Body of pancreas (tissue), 4 donors: ENCODE measurements around the gene CCN5. TPM values are rescaled to one million over a fixed set of nuclear protein-coding genes. Genes with fewer than 3 reads are reported as not detected.

Experiments used
- ATAC-seq: fragments of 150-250 bp; one replicate; pipeline ENCODE4 v1.9.1; 2016
- DNase-seq, 4 donors: peaks; one replicate each; pipeline ENCODE4 v3.0.0-alpha.2; 2019
- H3K27ac ChIP-seq, 4 donors: fragments of 200-600 bp; sonication (generic); 1 replicate in 3 of 4; 2 replicates in 1 of 4; pipeline versions ENCODE4 v1.5.1 to v1.6.1; 2016 to 2019; ENCODE audit warnings: mild to moderate bottlenecking in 1 of 4, mixed read lengths in 1 of 4, moderate library complexity in 1 of 4
- H3K27me3 ChIP-seq, 2 donors: fragments of 200-600 bp; sonication (generic); one replicate each; pipeline ENCODE4 v1.6.0; 2016; ENCODE audit warnings: mild to moderate bottlenecking in 1 of 2
- H3K36me3 ChIP-seq, 2 donors: fragments of 200-600 bp; sonication (generic); replicated peaks in 1 of 2; 2 replicates each; pipeline ENCODE4 v1.5.1; 2016; ENCODE audit warnings: low read depth in 2 of 2; ENCODE audit not compliant: insufficient read depth in 1 of 2
- H3K4me1 ChIP-seq: fragments of 200-600 bp; sonication (generic); one replicate; pipeline ENCODE4 v1.6.0; 2016
- H3K4me3 ChIP-seq, 2 donors: fragments of 200-600 bp; sonication (generic); 1 replicate in 1 of 2; 2 replicates in 1 of 2; pipeline ENCODE4 v1.5.1; 2016 to 2019
- H3K9me3 ChIP-seq, 3 donors: fragments of 200-600 bp; sonication (generic); 1 replicate in 2 of 3; 2 replicates in 1 of 3; pipeline ENCODE4 v1.5.1; 2016
- POLR2A ChIP-seq, 3 donors: fragments of 450-650 bp; IDR thresholded peaks; one replicate each; pipeline ENCODE4 v1.6.1; 2016; ENCODE audit warnings: antibody characterized with exemption in 3 of 3, mild to moderate bottlenecking in 2 of 3
- WGBS, 2 donors: methylation state at CpG; one replicate each; pipeline ENCODE4 v1.1.5; 2017; 5-methylcytosine and 5-hydroxymethylcytosine counted together
- intact Hi-C: fragments of 100-400 bp; cut with DNase I; formaldehyde crosslinking; loops from one replicate; pipeline ENCODE4 v1.15.1; 2023
- total RNA-seq, 2 donors: library from RNA; depleted of rRNA; stranded (reverse); fragments of >200 nt; gene quantifications; one replicate each; pipeline ENCODE4 v1.1.0, GENCODE V29; 2016
- TF ChIP-seq, protein P1 (sequence below), 7 experiments: fragments of 450-650 bp in 4 of 7; fragments of 200-600 bp in 3 of 7; sonication (generic) in 3 of 7; IDR thresholded peaks; one replicate each; pipeline ENCODE4 v1.5.1; 2016 to 2019; ENCODE audit warnings: antibody characterized with exemption in 7 of 7

CCN5 gene
- total RNA-seq, 2 donors from 2014 or later = 7.9 to 18.2 TPM

DNA sequence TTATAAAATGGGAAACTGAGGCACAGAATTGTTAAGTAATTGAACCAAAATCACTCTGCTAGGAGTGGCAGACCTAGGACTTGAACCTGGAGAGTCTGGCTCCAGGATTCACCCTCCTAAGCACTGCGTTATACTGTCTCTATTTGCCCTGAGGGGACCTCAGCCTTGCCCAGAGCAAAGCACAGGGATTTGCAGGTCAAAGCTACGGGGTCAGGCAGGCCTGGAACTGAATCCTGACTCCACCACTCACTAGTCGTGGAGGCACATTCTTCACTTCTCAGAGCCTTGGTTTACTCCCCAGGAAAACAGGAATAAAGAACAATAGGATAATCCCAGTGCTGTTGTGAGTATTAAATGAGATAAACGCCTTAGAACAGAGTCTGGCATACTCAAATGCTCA, 49.9 kb downstream of the CCN5 start:
- no peaks in the 10 kb centered on the region for H3K27me3 ChIP-seq
- no peaks in the 10 kb centered on the region for H3K36me3 ChIP-seq
- H3K4me1 ChIP-seq = no peaks in the 10 kb centered on the region
- WGBS, 2 donors = 46 to 53% methylated on average over 4 of the region's 4 CpGs
- intact Hi-C loops = no loop called here
- DNase-seq (no peak), ATAC-seq (no peak)
- no peak overlapping the region for H3K4me3 ChIP-seq
- no peaks in the 10 kb centered on the region for H3K9me3 ChIP-seq
- TF ChIP-seq, protein P1, sequence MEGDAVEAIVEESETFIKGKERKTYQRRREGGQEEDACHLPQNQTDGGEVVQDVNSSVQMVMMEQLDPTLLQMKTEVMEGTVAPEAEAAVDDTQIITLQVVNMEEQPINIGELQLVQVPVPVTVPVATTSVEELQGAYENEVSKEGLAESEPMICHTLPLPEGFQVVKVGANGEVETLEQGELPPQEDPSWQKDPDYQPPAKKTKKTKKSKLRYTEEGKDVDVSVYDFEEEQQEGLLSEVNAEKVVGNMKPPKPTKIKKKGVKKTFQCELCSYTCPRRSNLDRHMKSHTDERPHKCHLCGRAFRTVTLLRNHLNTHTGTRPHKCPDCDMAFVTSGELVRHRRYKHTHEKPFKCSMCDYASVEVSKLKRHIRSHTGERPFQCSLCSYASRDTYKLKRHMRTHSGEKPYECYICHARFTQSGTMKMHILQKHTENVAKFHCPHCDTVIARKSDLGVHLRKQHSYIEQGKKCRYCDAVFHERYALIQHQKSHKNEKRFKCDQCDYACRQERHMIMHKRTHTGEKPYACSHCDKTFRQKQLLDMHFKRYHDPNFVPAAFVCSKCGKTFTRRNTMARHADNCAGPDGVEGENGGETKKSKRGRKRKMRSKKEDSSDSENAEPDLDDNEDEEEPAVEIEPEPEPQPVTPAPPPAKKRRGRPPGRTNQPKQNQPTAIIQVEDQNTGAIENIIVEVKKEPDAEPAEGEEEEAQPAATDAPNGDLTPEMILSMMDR (IDR thresholded peaks at IDR 0.05) = no peak
- no peak for TF ChIP-seq POLR2A (IDR thresholded peaks at IDR 0.05)
- H3K27ac ChIP-seq = no peak overlapping the region

DNA sequence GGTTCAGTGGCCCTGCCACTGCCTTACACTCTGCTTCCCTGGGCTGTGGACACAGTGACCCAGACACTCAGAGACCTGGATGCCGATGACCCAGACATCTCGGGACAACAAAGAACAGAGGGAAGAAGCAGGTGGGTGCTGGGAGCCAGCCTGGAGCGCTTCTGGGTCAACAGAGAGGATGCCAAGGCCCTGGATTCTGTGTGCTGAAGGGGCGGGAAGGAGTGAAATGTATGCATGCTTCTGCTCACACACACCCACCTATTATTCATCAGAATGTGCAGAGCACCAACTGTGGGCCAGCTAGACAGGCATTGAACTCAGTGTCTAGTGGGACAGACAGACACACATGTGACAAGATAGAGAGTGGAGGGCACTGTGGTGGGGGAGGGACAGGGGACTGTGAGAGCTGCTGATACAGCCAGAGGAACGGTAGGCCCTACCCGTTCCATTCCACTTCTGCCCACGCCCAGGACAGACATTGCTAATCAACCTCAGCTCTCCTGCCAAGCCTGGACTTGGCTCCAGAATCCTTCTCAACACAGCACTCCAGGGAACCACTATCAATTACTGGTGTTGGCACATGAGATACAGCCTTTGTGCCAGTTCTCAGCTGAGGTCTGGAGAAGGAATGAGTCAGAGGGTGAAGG, 50.7 kb downstream of the CCN5 start:
- Histone ChIP-seq H3K36me3 (no peaks in the 10 kb centered on the region), H3K9me3 (no peaks in the 10 kb centered on the region), H3K4me1 (no peaks in the 10 kb centered on the region), H3K27me3 (no peaks in the 10 kb centered on the region), H3K4me3 (no peak overlapping the region), H3K27ac (no peak overlapping the region)
- intact Hi-C loops = no loop called here
- 28 to 30% methylated on average over 7 of the region's 7 CpGs for WGBS, 2 donors
- ATAC-seq (no peak), DNase-seq (no peak)
- TF ChIP-seq, protein P1 (IDR thresholded peaks at IDR 0.05) = no peak
- no peak for TF ChIP-seq POLR2A (IDR thresholded peaks at IDR 0.05)

DNA sequence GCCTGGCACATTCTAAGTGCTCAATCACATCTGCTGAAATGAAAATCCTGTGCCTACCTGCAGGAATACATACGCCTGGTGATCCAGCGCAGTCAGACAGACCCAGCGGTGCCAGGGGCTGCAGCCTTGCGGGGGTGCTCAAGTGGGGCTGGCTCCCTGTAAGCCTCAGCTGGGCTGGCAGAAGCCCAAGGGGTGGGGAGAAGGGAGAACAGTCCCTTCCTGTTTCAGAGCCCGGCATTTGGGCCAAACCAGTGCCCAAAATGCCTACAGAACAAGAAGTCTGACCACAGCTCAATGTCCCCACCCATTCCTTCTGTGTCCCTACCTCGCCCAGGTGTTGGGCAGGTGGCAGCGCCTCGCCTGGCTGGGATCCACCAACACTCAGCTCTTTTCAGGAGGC, 53.1 kb downstream of the CCN5 start:
- Histone ChIP-seq H3K4me1 (no peaks in the 10 kb centered on the region), H3K36me3 (no peaks in the 10 kb centered on the region), H3K27ac (no peak overlapping the region), H3K27me3 (no peaks in the 10 kb centered on the region), H3K9me3 (no peaks in the 10 kb centered on the region), H3K4me3 (no peak overlapping the region)
- WGBS, 2 donors = 64 to 70% methylated on average over 5 to 8 of the region's 8 CpGs
- intact Hi-C loops = no loop called here
- no peak for TF ChIP-seq POLR2A (IDR thresholded peaks at IDR 0.05)
- TF ChIP-seq, protein P1 (IDR thresholded peaks at IDR 0.05) = no peak
- ATAC-seq = no peak
- DNase-seq = no peak

DNA sequence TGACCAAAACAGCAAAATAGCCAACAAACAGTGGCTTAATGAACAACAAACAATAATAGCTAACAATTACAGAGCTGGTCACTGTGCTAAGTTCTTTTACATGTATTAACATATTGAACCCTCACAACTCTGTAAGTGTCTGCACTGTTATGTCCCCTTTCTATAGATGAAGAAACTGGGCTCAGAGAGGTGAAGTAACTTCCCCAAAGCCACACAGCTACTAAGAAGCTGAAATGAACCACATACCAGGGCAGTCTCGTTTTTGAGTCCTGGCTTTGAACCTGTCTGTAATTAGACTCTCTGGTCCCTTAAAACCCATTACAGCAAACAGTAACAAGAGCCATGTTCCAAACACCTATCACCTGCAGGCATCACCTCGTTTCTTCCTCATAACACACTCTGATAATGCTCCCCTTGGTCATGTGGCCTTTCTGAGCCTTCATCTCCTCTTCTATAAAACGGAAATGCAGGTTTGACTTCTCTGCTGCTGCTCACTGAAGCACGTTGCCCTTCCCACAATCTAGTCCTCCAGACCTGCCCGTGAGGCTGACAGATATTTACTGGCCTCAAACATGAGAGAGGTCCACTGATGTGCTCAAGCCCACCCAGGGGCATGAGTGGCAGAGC, 53.8 kb downstream of the CCN5 start:
- DNase-seq = no peak
- Histone ChIP-seq H3K36me3 (no peaks in the 10 kb centered on the region), H3K9me3 (no peaks in the 10 kb centered on the region), H3K4me3 (no peak overlapping the region), H3K27ac (no peak overlapping the region), H3K4me1 (no peaks in the 10 kb centered on the region), H3K27me3 (no peaks in the 10 kb centered on the region)
- WGBS, 2 donors = 33 to 46% methylated on average over 5 of the region's 5 CpGs
- ATAC-seq = no peak
- intact Hi-C loops = no loop called here
- no peak for TF ChIP-seq POLR2A (IDR thresholded peaks at IDR 0.05)
- TF ChIP-seq, protein P1 (IDR thresholded peaks at IDR 0.05) = no peak

DNA sequence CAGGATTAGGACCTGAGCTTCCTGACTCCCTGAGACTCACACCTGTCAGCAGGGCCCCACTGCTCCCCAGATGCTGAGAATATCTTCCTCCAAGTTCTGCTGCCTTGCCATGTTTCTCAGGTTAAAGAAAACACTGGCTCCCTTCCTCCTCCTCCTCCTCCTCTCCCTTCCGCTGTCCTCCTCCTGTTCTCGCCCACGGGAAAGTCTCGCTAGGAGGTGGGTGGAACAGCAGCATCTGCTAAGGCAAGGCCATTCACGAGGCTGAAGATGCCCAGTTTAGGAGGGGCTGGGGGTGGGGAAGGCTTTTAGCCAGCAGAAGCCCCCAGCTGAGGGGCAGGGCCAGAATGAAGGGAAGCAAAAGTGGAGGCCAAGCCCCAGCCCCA, 54.3 kb downstream of the CCN5 start:
- 42 to 48% methylated on average over 5 of the region's 5 CpGs for WGBS, 2 donors

More for the DNA sequence above, 54.3 kb downstream of the CCN5 start:
- no peak overlapping the region for H3K4me3 ChIP-seq
- intact Hi-C loops = no loop called here
- no peak for TF ChIP-seq POLR2A (IDR thresholded peaks at IDR 0.05)
- TF ChIP-seq, protein P1 (IDR thresholded peaks at IDR 0.05) = no peak
- H3K4me1 ChIP-seq = no peaks in the 10 kb centered on the region
- no peaks in the 10 kb centered on the region for H3K9me3 ChIP-seq
- H3K27me3 ChIP-seq = no peaks in the 10 kb centered on the region
- no peak overlapping the region for H3K27ac ChIP-seq
- ATAC-seq (no peak), DNase-seq (no peak)
- no peaks in the 10 kb centered on the region for H3K36me3 ChIP-seq
